ENCODE data around the gene ZNF414.

ZNF414 gene

GRCh38 chr19:8506402-8506957 is 7.5 kb downstream of the ZNF414 start (continued):
- peak; percentile 79 for TF ChIP-seq PRDM10 (tag by site-specific recombination; IDR thresholded peaks at IDR 0.05)
- TF ChIP-seq SETDB1 (IDR thresholded peaks at IDR 0.05; ENCODE audit: insufficient read length, low read length): no peak
- peak; percentile 35 for TF ChIP-seq SP3 (tag by site-specific recombination; IDR thresholded peaks at IDR 0.05)
- no peak for TF ChIP-seq ZNF677 (tag by site-specific recombination; IDR thresholded peaks at IDR 0.05)
- no peak for TF ChIP-seq ZNF544 (tag by site-specific recombination; IDR thresholded peaks at IDR 0.05)
- no peak; the same call in 1 of the 2 replicates for TF ChIP-seq ZNF692 (tag by site-specific recombination; IDR thresholded peaks at IDR 0.05)
- TF ChIP-seq ZNF514 (tag by site-specific recombination; IDR thresholded peaks at IDR 0.05): no peak
- TF ChIP-seq ZNF37A (tag by site-specific recombination; IDR thresholded peaks at IDR 0.05): no peak
- TF ChIP-seq ZNF302 (tag by site-specific recombination; IDR thresholded peaks at IDR 0.05; ENCODE audit: low read depth): no peak
- TF ChIP-seq ZNF366 (tag by site-specific recombination; conservative IDR thresholded peaks at IDR 0.05): no peak
- TF ChIP-seq HIC1 (tag by site-specific recombination; IDR thresholded peaks at IDR 0.05): no peak
- no peak for TF ChIP-seq ZNF624 (tag by site-specific recombination; IDR thresholded peaks at IDR 0.05)
- TF ChIP-seq, protein P1, sequence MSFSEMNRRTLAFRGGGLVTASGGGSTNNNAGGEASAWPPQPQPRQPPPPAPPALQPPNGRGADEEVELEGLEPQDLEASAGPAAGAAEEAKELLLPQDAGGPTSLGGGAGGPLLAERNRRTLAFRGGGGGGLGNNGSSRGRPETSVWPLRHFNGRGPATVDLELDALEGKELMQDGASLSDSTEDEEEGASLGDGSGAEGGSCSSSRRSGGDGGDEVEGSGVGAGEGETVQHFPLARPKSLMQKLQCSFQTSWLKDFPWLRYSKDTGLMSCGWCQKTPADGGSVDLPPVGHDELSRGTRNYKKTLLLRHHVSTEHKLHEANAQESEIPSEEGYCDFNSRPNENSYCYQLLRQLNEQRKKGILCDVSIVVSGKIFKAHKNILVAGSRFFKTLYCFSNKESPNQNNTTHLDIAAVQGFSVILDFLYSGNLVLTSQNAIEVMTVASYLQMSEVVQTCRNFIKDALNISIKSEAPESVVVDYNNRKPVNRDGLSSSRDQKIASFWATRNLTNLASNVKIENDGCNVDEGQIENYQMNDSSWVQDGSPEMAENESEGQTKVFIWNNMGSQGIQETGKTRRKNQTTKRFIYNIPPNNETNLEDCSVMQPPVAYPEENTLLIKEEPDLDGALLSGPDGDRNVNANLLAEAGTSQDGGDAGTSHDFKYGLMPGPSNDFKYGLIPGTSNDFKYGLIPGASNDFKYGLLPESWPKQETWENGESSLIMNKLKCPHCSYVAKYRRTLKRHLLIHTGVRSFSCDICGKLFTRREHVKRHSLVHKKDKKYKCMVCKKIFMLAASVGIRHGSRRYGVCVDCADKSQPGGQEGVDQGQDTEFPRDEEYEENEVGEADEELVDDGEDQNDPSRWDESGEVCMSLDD (tag by site-specific recombination; IDR thresholded peaks at IDR 0.05): no peak
- no peak for TF ChIP-seq ZNF239 (tag by site-specific recombination; IDR thresholded peaks at IDR 0.05)
- TF ChIP-seq ZNF174 (tag by site-specific recombination; IDR thresholded peaks at IDR 0.05): no peak
- TF ChIP-seq ZSCAN16 (tag by site-specific recombination; IDR thresholded peaks at IDR 0.05): no peak
- no peak for TF ChIP-seq ZNF2 (tag by site-specific recombination; IDR thresholded peaks at IDR 0.05)
- no peak for TF ChIP-seq ZNF280C (tag by site-specific recombination; IDR thresholded peaks at IDR 0.05)
- no peak for TF ChIP-seq ZNF114 (tag by site-specific recombination; IDR thresholded peaks at IDR 0.05)
- TF ChIP-seq ZNF112 (tag by site-specific recombination; IDR thresholded peaks at IDR 0.05): no peak
- TF ChIP-seq ELK4 (IDR thresholded peaks at IDR 0.05; ENCODE audit: borderline replicate concordance, low read depth, low read length): no peak
- no peak for TF ChIP-seq ZNF654 (tag by site-specific recombination; IDR thresholded peaks at IDR 0.05; ENCODE audit: low read depth)
- no peak for TF ChIP-seq ZNF48 (tag by site-specific recombination; IDR thresholded peaks at IDR 0.05)
- TF ChIP-seq YY2 (tag by site-specific recombination; IDR thresholded peaks at IDR 0.05): 0 out of 2 replicates have a peak, but pooled peaks have one; percentile 5
- TF ChIP-seq ZNF175 (tag by site-specific recombination; IDR thresholded peaks at IDR 0.05): no peak
- no peak; the same call in 1 of the 2 replicates for TF ChIP-seq KLF10 (tag by site-specific recombination; IDR thresholded peaks at IDR 0.05)
- TF ChIP-seq ZNF324 (tag by site-specific recombination; IDR thresholded peaks at IDR 0.05): no peak
